B cell (primary cell): Measurements from ENCODE around the gene EVA1A. TPM values are rescaled to one million over a fixed set of nuclear protein-coding genes. Genes with fewer than 3 reads are reported as not detected.

Experiments used
- ATAC-seq: fragments of 200-7000 bp; cut with Tn5 transposase; one replicate; pipeline ENCODE4 v1.10.0; 2021; ENCODE audit warnings: low read depth, mild to moderate bottlenecking, moderate number of reproducible peaks, moderate library complexity
- CTCF ChIA-PET: fragments of 350-600 bp; sonication (Branson Sonifier 250); formaldehyde crosslinking; loops from one replicate; lab custom pipeline; 2021; ENCODE audit warnings: antibody characterized with exemption, inconsistent platforms; lab: Charles Lee
- POLR2A ChIA-PET: fragments of 350-600 bp; sonication (Branson Sonifier 250); formaldehyde crosslinking; loops from one replicate; lab custom pipeline; 2021; ENCODE audit warnings: antibody characterized with exemption; lab: Charles Lee
- DNase-seq: peaks from one replicate; pipeline ENCODE4 v3.0.0; 2013
- H2AFZ ChIP-seq: 2 replicates; pipeline ENCODE4 v1.6.1; 2012; ENCODE audit warnings: mild to moderate bottlenecking, low read depth, low read length; ENCODE audit not compliant: insufficient read depth, poor library complexity, severe bottlenecking
- H3K27ac ChIP-seq, 2 donors: 1 replicate in 1 of 2; 2 replicates in 1 of 2; pipeline ENCODE4 v1.5.1; 2012 to 2013; ENCODE audit warnings: low read length in 2 of 2, mild to moderate bottlenecking in 2 of 2, moderate library complexity in 1 of 2
- H3K27me3 ChIP-seq, 4 experiments: fragments of 200-600 bp in 1 of 4; sonication (generic) in 1 of 4; replicated peaks in 1 of 4; 1 replicate in 2 of 4; 2 replicates in 2 of 4; pipeline versions ENCODE4 v1.6.1 to v1.7.0; 2013 to 2016; ENCODE audit warnings: low read length in 3 of 4, mild to moderate bottlenecking in 2 of 4, mixed read lengths in 1 of 4, moderate library complexity in 1 of 4; ENCODE audit not compliant: insufficient read depth in 4 of 4, control insufficient read depth in 3 of 4; ENCODE audit errors: control extremely low read depth in 1 of 4
- H3K36me3 ChIP-seq, 2 experiments: replicated peaks in 1 of 2; 1 replicate in 1 of 2; 2 replicates in 1 of 2; pipeline versions ENCODE4 v1.6.1 to v1.7.1; 2013; ENCODE audit warnings: low read length in 1 of 2; ENCODE audit not compliant: insufficient read depth in 2 of 2, control insufficient read depth in 1 of 2; ENCODE audit errors: control extremely low read depth in 1 of 2, extremely low read depth in 1 of 2
- H3K4me1 ChIP-seq, 2 donors: fragments of 200-600 bp in 1 of 2; sonication (generic) in 1 of 2; 1 replicate in 1 of 2; 2 replicates in 1 of 2; pipeline versions ENCODE4 v1.5.1 to v1.6.1; 2013 to 2017; ENCODE audit warnings: low read length in 2 of 2; ENCODE audit not compliant: control insufficient read depth in 2 of 2, insufficient read depth in 2 of 2
- H3K4me2 ChIP-seq: replicated peaks from 2 replicates; pipeline ENCODE3; 2012; ENCODE audit warnings: mild to moderate bottlenecking, low read depth, low read length; ENCODE audit not compliant: poor library complexity, severe bottlenecking
- H3K4me3 ChIP-seq, 5 experiments: fragments of 200-600 bp in 1 of 5; sonication (generic) in 1 of 5; 1 replicate in 3 of 5; 2 replicates in 2 of 5; pipeline versions ENCODE4 v1.5.1 to v1.7.0; 2011 to 2016; ENCODE audit warnings: low read length in 4 of 5, mild to moderate bottlenecking in 4 of 5, low read depth in 2 of 5, control low read depth in 1 of 5, moderate library complexity in 1 of 5; ENCODE audit not compliant: insufficient read depth in 1 of 5; ENCODE audit errors: control extremely low read depth in 1 of 5, extremely low read depth in 1 of 5
- H3K79me2 ChIP-seq: fragments of 200-600 bp; sonication (generic); one replicate; pipeline ENCODE4 v1.6.0; 2016; ENCODE audit warnings: low read length; ENCODE audit not compliant: control insufficient read depth, insufficient read depth
- H3K9ac ChIP-seq: fragments of 200-600 bp; sonication (generic); 2 replicates; pipeline ENCODE4 v1.6.1; 2017; ENCODE audit warnings: mild to moderate bottlenecking, low read length, moderate library complexity
- H3K9me3 ChIP-seq, 3 donors: one replicate each; pipeline versions ENCODE4 v1.6.1 to v1.7.1; 2013; ENCODE audit warnings: low read length in 2 of 3; ENCODE audit not compliant: control insufficient read depth in 2 of 3, insufficient read depth in 1 of 3; ENCODE audit errors: control extremely low read depth in 1 of 3
- H4K20me1 ChIP-seq: 2 replicates; pipeline ENCODE4 v1.6.0; 2012; ENCODE audit warnings: mild to moderate bottlenecking, low read length; ENCODE audit not compliant: insufficient read depth, control insufficient read depth, poor library complexity, severe bottlenecking
- H3K27ac Mint-ChIP-seq: one replicate; pipeline ENCODE4 v1.8.0; 2021; ENCODE audit warnings: mixed read lengths
- H3K27me3 Mint-ChIP-seq: one replicate; pipeline ENCODE4 v1.8.0; 2021; ENCODE audit warnings: mixed read lengths
- H3K4me1 Mint-ChIP-seq: one replicate; pipeline ENCODE4 v1.8.0; 2021; ENCODE audit warnings: mixed read lengths
- H3K4me3 Mint-ChIP-seq: one replicate; pipeline ENCODE4 v1.8.0; 2021; ENCODE audit warnings: mixed read lengths
- H3K9me3 Mint-ChIP-seq: one replicate; pipeline ENCODE4 v1.8.0; 2022; ENCODE audit warnings: mixed read lengths; ENCODE audit not compliant: insufficient read depth
- EZH2 ChIP-seq: IDR thresholded peaks from 2 replicates; pipeline ENCODE4 v1.6.1; 2012; ENCODE audit warnings: borderline replicate concordance, low read depth, mild to moderate bottlenecking, moderate library complexity, low read length; ENCODE audit not compliant: insufficient read depth, poor library complexity, severe bottlenecking
- WGBS: methylation state at CpG from one replicate; pipeline ENCODE4 v1.1.5; 2013; ENCODE audit warnings: missing lambda C conversion rate; ENCODE audit not compliant: insufficient coverage; 5-methylcytosine and 5-hydroxymethylcytosine counted together
- intact Hi-C: fragments of 100-400 bp; cut with micrococcal nuclease; formaldehyde crosslinking; loops from one replicate; pipeline ENCODE4 v1.10.0; 2022
- polyA plus RNA-seq: library from polyadenylated mRNA; depleted of rRNA; stranded (reverse); fragments of >200 nt; gene quantifications from 2 replicates; pipeline ENCODE4 v1.2.3, GENCODE V29; 2012
- total RNA-seq, 2 donors: library from RNA; stranded (reverse); fragments of 120-200 nt in 1 of 2; gene quantifications; 1 replicate in 1 of 2; 2 replicates in 1 of 2; pipeline versions ENCODE4 v1.2.3 to v1.2.4, GENCODE V29; 2013 to 2022
- TF ChIP-seq, protein P1 (sequence below): fragments of 200-600 bp; IDR thresholded peaks from one replicate; pipeline ENCODE4 v1.8.0; 2022; ENCODE audit warnings: antibody characterized with exemption, mild to moderate bottlenecking

Gene EVA1A
- total and polyA plus RNA-seq, 2 donors (not counting 1 experiment from before 2014, with no cell fraction given): not detected

DNA sequence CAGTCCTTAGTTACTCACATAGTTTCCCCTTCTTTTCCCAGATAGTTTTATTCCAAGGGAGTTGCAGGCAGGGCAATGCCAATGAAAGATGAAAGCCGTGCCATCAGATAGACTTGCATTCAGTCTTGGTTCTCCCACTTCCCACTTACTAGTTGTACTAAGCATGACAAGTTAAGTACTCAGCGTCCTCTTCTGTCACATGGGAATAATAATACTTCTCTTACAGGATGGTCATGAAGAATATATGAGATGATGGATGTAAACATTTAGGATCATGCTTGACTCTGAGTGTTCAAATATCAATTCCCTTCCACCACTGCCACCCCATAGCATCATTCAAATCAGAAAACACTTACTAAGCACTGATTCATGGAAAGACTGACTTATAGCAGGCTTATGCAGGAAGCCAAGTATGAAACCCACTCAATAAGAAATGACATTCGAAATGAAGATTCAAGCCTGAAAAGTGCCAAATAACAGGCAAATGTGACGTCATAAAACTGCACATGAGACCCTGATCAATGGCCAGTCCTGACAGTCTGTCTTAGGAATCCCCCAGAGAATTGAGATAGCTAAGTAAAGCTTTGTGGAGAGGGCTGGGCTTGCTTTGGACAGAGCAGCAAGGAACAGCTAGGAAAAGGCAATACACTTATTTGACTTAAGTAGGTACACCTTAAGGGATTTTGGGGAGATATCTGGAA, 11.1 kb upstream of the EVA1A start:
- TF ChIP-seq EZH2: no peak
- TF ChIP-seq, protein P1, sequence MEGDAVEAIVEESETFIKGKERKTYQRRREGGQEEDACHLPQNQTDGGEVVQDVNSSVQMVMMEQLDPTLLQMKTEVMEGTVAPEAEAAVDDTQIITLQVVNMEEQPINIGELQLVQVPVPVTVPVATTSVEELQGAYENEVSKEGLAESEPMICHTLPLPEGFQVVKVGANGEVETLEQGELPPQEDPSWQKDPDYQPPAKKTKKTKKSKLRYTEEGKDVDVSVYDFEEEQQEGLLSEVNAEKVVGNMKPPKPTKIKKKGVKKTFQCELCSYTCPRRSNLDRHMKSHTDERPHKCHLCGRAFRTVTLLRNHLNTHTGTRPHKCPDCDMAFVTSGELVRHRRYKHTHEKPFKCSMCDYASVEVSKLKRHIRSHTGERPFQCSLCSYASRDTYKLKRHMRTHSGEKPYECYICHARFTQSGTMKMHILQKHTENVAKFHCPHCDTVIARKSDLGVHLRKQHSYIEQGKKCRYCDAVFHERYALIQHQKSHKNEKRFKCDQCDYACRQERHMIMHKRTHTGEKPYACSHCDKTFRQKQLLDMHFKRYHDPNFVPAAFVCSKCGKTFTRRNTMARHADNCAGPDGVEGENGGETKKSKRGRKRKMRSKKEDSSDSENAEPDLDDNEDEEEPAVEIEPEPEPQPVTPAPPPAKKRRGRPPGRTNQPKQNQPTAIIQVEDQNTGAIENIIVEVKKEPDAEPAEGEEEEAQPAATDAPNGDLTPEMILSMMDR: no peak
- Histone ChIP-seq H3K4me2 (no peak overlapping the region), H3K36me3 (no peaks in the 10 kb centered on the region), H2AFZ (no peak overlapping the region), H3K9me3 (no peaks in the 10 kb centered on the region), H4K20me1 (no peaks in the 10 kb centered on the region), H3K9ac (no peak overlapping the region), H3K79me2 (no peaks in the 10 kb centered on the region), H3K27ac (no peak overlapping the region), H3K27me3 (peaks cover 0 to 6% (median 2%) of the 10 kb centered on the region in 4 experiments), H3K4me1 (no peaks in the 10 kb centered on the region), H3K4me3 (no peak overlapping the region)
- ChIA-PET POLR2A (no interaction called here), CTCF (no interaction called here)
- 91% methylated on average over 3 of the region's 4 CpGs for WGBS
- ATAC-seq (no peak), DNase-seq (no peak)
- Mint-ChIP-seq H3K4me3 (no peak overlapping the region), H3K4me1 (no peaks in the 10 kb centered on the region), H3K27ac (no peak overlapping the region), H3K27me3 (peaks cover 39% of the 10 kb centered on the region), H3K9me3 (no peaks in the 10 kb centered on the region)
- intact Hi-C loops: no loop called here

DNA sequence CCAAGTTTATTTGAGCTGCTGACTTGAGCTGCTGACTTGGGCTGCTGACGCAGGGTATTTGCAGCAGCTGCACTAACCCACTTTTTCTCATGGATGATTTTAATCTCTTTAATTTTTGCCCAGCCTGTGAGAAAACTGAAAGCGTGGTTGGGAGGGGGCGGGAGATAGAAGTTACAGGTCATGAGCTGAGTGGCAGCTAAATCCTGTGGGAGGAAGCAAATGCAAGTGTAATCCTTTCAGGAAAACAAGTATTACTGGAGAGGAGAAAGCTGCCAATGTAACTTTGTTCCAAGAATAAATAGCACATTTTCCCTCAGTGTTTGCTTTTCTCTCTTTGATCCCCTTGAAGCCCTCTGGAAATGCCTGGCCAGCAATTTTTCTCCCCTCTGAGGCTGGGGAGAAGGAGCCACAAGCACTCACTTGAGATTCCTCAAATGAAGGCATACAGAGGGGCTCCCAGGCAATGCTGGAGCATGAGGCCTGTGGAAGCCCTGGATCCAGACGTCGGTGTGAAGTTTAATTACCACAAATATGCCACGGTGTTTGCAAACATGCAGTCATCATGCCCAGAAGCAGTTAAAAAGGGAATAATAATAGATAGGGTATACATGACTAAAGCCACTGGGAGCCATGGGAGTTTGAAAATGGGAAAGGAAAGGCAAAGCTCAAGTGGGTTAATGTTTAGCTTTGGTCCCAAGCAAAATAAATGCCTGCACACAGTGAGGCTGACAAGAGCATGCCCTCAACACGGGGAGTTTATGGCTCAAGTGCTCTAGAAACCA, 10.4 kb upstream of the EVA1A start:
- peaks cover 39% of the 10 kb centered on the region for H3K27me3 Mint-ChIP-seq
- H3K9me3 Mint-ChIP-seq: no peaks in the 10 kb centered on the region
- Histone ChIP-seq H3K79me2 (no peaks in the 10 kb centered on the region), H3K27ac (no peak overlapping the region), H4K20me1 (no peaks in the 10 kb centered on the region), H3K27me3 (peaks cover 0 to 6% (median 2%) of the 10 kb centered on the region in 4 experiments), H3K9ac (no peak overlapping the region), H2AFZ (no peak overlapping the region), H3K4me3 (no peak overlapping the region), H3K4me1 (no peaks in the 10 kb centered on the region), H3K9me3 (no peaks in the 10 kb centered on the region), H3K36me3 (no peaks in the 10 kb centered on the region), H3K4me2 (no peak overlapping the region)
- CTCF ChIA-PET: no interaction called here
- no peak overlapping the region for H3K4me3 Mint-ChIP-seq
- ATAC-seq: no peak
- H3K27ac Mint-ChIP-seq: no peak overlapping the region
- intact Hi-C loops: no loop called here
- no peaks in the 10 kb centered on the region for H3K4me1 Mint-ChIP-seq
- POLR2A ChIA-PET: no interaction called here
- no peak for TF ChIP-seq EZH2
- TF ChIP-seq, protein P1: no peak
- DNase-seq: no peak
- 70% methylated on average over 6 of the region's 7 CpGs for WGBS
